ENCODE measurements around the gene THAP2. TPM values are rescaled to one million over a fixed set of nuclear protein-coding genes. Genes with fewer than 3 reads are reported as not detected.

The THAP2 gene
- total RNA-seq, 4 donors from 2014 or later, result 2.4 to 11.6 (median 3.0) TPM

- Histone ChIP-seq H3K27ac (no peak overlapping the region), H3K36me3 (peaks cover 24 to 50% of the 10 kb centered on the region in 2 donors), H3K9me3 (no peaks in the 10 kb centered on the region), H3K27me3 (no peaks in the 10 kb centered on the region), H3K4me3 (replicated peaks in 1 of 3) (no peak overlapping the region), H3K4me1 (no peaks in the 10 kb centered on the region)
- DNase-seq, result no peak
- intact Hi-C loops (cut with DNase I), result no loop called here
- 87 to 94% methylated on average over 2 of the region's 2 CpGs for WGBS, 2 donors
- no peak for TF ChIP-seq POLR2A (IDR thresholded peaks at IDR 0.05)
- no peak for TF ChIP-seq CTCF (IDR thresholded peaks at IDR 0.05)
Observed at GRCh38 chr12:71641390-71641789, 22.7 kb upstream of the THAP2 start.

- Histone ChIP-seq H3K36me3 (peaks cover 24 to 57% of the 10 kb centered on the region in 2 donors), H3K9me3 (no peaks in the 10 kb centered on the region), H3K4me3 (replicated peaks in 1 of 3) (no peak overlapping the region), H3K27me3 (no peaks in the 10 kb centered on the region), H3K27ac (no peak overlapping the region), H3K4me1 (no peaks in the 10 kb centered on the region)
- WGBS, 2 donors, result 90 to 95% methylated on average over 2 of the region's 2 CpGs
- TF ChIP-seq CTCF (IDR thresholded peaks at IDR 0.05) (no peak), POLR2A (IDR thresholded peaks at IDR 0.05) (no peak)
- no peak for DNase-seq
- intact Hi-C loops (cut with DNase I), result no loop called here
Observed at GRCh38 chr12:71642264-71642663, 21.8 kb upstream of the THAP2 start.

GRCh38 chr12:71645268-71645667 is 18.8 kb upstream of the THAP2 start:
- intact Hi-C loops (cut with DNase I), result no loop called here
- TF ChIP-seq CTCF (IDR thresholded peaks at IDR 0.05) (no peak), POLR2A (IDR thresholded peaks at IDR 0.05) (no peak)
- no peak overlapping the region for H3K4me3 ChIP-seq (replicated peaks in 1 of 3)
- H3K36me3 ChIP-seq, result peaks cover 22 to 55% of the 10 kb centered on the region in 2 donors
- no peak overlapping the region for H3K27ac ChIP-seq
- 92 to 94% methylated on average over 3 of the region's 3 CpGs for WGBS, 2 donors
- no peak for DNase-seq
- H3K4me1 ChIP-seq, result no peaks in the 10 kb centered on the region
- no peaks in the 10 kb centered on the region for H3K27me3 ChIP-seq
- H3K9me3 ChIP-seq, result no peaks in the 10 kb centered on the region

- intact Hi-C loops (cut with DNase I), result no loop called here
- Histone ChIP-seq H3K4me3 (replicated peaks in 1 of 3) (no peak overlapping the region), H3K4me1 (no peaks in the 10 kb centered on the region), H3K27me3 (no peaks in the 10 kb centered on the region), H3K9me3 (no peaks in the 10 kb centered on the region), H3K36me3 (peaks cover 16 to 45% of the 10 kb centered on the region in 2 donors), H3K27ac (no peak overlapping the region)
- WGBS, 2 donors, result 94 to 95% methylated on average over 3 of the region's 3 CpGs
- DNase-seq, result no peak
- TF ChIP-seq POLR2A (IDR thresholded peaks at IDR 0.05), result no peak
- no peak for TF ChIP-seq CTCF (IDR thresholded peaks at IDR 0.05)
Observed at GRCh38 chr12:71646512-71646911, 17.6 kb upstream of the THAP2 start.

- DNase-seq, result no peak
- Histone ChIP-seq H3K36me3 (peaks cover 5 to 29% of the 10 kb centered on the region in 2 donors), H3K27me3 (no peaks in the 10 kb centered on the region), H3K27ac (no peak overlapping the region), H3K4me3 (replicated peaks in 1 of 3) (no peak overlapping the region), H3K4me1 (no peaks in the 10 kb centered on the region), H3K9me3 (no peaks in the 10 kb centered on the region)
- TF ChIP-seq POLR2A (IDR thresholded peaks at IDR 0.05) (no peak), CTCF (IDR thresholded peaks at IDR 0.05) (no peak)
- 93% methylated on average over 4 of the region's 4 CpGs for WGBS, 2 donors
- intact Hi-C loops (cut with DNase I), result no loop called here
Observed at GRCh38 chr12:71648537-71648936, 15.6 kb upstream of the THAP2 start.

All from thyroid gland (tissue), 4 donors.